ENCODE results near the gene EXOC3L4.

DNA sequence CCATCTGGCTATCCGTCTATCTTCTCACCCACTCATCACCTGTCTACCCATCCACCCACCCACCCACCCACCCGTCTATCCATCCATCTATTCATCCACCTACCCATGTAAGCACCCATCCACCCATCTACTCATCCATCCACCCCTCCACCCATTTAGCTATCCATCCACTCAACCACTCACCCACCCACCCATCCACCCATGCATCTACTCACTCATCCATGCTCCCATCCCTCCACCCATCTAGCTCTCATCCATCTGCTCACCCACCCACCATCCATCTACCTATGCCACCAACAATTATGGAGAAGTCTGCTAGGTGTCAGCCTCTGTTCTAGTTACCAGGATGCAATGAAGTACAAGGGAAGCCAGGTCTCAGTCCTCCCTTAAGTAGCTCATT is 39.9 kb downstream of the EXOC3L4 start:
- TF ChIP-seq, protein P1, sequence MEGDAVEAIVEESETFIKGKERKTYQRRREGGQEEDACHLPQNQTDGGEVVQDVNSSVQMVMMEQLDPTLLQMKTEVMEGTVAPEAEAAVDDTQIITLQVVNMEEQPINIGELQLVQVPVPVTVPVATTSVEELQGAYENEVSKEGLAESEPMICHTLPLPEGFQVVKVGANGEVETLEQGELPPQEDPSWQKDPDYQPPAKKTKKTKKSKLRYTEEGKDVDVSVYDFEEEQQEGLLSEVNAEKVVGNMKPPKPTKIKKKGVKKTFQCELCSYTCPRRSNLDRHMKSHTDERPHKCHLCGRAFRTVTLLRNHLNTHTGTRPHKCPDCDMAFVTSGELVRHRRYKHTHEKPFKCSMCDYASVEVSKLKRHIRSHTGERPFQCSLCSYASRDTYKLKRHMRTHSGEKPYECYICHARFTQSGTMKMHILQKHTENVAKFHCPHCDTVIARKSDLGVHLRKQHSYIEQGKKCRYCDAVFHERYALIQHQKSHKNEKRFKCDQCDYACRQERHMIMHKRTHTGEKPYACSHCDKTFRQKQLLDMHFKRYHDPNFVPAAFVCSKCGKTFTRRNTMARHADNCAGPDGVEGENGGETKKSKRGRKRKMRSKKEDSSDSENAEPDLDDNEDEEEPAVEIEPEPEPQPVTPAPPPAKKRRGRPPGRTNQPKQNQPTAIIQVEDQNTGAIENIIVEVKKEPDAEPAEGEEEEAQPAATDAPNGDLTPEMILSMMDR (IDR thresholded peaks at IDR 0.05; ENCODE audit: poor library complexity, severe bottlenecking) = no peak
- TF ChIP-seq EP300 (conservative IDR thresholded peaks at IDR 0.05; ENCODE audit: poor library complexity, severe bottlenecking) = no peak
- no peak for TF ChIP-seq EZH2 (IDR thresholded peaks at IDR 0.05; ENCODE audit: borderline replicate concordance, insufficient read depth, low read length, poor library complexity, severe bottlenecking)
- no peak for TF ChIP-seq SMC3 (conservative IDR thresholded peaks at IDR 0.05; ENCODE audit: poor library complexity)
- TF ChIP-seq, protein P2, sequence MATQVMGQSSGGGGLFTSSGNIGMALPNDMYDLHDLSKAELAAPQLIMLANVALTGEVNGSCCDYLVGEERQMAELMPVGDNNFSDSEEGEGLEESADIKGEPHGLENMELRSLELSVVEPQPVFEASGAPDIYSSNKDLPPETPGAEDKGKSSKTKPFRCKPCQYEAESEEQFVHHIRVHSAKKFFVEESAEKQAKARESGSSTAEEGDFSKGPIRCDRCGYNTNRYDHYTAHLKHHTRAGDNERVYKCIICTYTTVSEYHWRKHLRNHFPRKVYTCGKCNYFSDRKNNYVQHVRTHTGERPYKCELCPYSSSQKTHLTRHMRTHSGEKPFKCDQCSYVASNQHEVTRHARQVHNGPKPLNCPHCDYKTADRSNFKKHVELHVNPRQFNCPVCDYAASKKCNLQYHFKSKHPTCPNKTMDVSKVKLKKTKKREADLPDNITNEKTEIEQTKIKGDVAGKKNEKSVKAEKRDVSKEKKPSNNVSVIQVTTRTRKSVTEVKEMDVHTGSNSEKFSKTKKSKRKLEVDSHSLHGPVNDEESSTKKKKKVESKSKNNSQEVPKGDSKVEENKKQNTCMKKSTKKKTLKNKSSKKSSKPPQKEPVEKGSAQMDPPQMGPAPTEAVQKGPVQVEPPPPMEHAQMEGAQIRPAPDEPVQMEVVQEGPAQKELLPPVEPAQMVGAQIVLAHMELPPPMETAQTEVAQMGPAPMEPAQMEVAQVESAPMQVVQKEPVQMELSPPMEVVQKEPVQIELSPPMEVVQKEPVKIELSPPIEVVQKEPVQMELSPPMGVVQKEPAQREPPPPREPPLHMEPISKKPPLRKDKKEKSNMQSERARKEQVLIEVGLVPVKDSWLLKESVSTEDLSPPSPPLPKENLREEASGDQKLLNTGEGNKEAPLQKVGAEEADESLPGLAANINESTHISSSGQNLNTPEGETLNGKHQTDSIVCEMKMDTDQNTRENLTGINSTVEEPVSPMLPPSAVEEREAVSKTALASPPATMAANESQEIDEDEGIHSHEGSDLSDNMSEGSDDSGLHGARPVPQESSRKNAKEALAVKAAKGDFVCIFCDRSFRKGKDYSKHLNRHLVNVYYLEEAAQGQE (IDR thresholded peaks at IDR 0.05; ENCODE audit: borderline replicate concordance) = no peak
- no peak for TF ChIP-seq POLR2AphosphoS5 (IDR thresholded peaks at IDR 0.05)

Data from neural cell (in vitro differentiated cells).